Endothelial cell of umbilical vein (primary cell): ENCODE measurements around the gene OXTR.

Experiments used
- CTCF ChIP-seq, 2 donors: IDR thresholded peaks; 1 replicate in 1 of 2; 2 replicates in 1 of 2; pipeline ENCODE4 v1.5.1; 2011; ENCODE audit warnings: low read length in 2 of 2, mild to moderate bottlenecking in 2 of 2, moderate library complexity in 2 of 2, control low read depth in 1 of 2, inconsistent platforms in 1 of 2, low read depth in 1 of 2; ENCODE audit not compliant: insufficient read depth in 1 of 2; ENCODE audit errors: extremely low read depth in 1 of 2
- EZH2 ChIP-seq: IDR thresholded peaks from 2 replicates; pipeline ENCODE4 v1.6.1; 2012; ENCODE audit warnings: borderline replicate concordance, low read depth, mild to moderate bottlenecking, moderate library complexity, low read length, inconsistent platforms; ENCODE audit not compliant: severe bottlenecking
- JUN ChIP-seq: IDR thresholded peaks from 2 replicates; pipeline ENCODE4 v1.6.1; 2011; ENCODE audit warnings: borderline replicate concordance, low read depth; ENCODE audit not compliant: insufficient read length, insufficient read depth
- POLR2A ChIP-seq: IDR thresholded peaks from 2 replicates; pipeline ENCODE4 v1.6.1; 2012; ENCODE audit warnings: low read depth, mild to moderate bottlenecking, control low read depth, low read length
- POLR2AphosphoS5 ChIP-seq: IDR thresholded peaks from 2 replicates; pipeline ENCODE4 v1.6.1; 2012; ENCODE audit warnings: low read depth, mild to moderate bottlenecking, control low read depth, low read length, moderate library complexity; ENCODE audit not compliant: insufficient read depth

- no peak for TF ChIP-seq CTCF (IDR thresholded peaks at IDR 0.05; ENCODE audit: extremely low read depth in 1 of 2, insufficient read depth in 1 of 2, low read depth in 1 of 2, low read length in 2 of 2)
- TF ChIP-seq EZH2: no peak
- no peak for TF ChIP-seq JUN
- TF ChIP-seq POLR2AphosphoS5: no peak
- no peak for TF ChIP-seq POLR2A
Observed at GRCh38 chr3:8800016-8800415, 30.6 kb upstream of the OXTR start.
